Measurements from ENCODE around the gene USP14. TPM values are rescaled to one million over a fixed set of nuclear protein-coding genes. Genes with fewer than 3 reads are reported as not detected.

The USP14 gene
- polyA plus RNA-seq, 2 of the 4 experiments (the other 2 are of a cell fraction): 50.6 to 83.9 TPM

GRCh38 chr18:228586-228985, 70.2 kb downstream of the USP14 start (continued):
- TF ChIP-seq HES2 (IDR thresholded peaks at IDR 0.05): no peak

- Histone ChIP-seq H3K4me3 (no peak overlapping the region), H3K4me1 (no peaks in the 10 kb centered on the region), H3K27ac (no peak overlapping the region), H3K4me2 (no peak overlapping the region), H3K9me3 (no peaks in the 10 kb centered on the region)
- CTCF ChIA-PET: interaction anchor here (1.4 kb wide), 1 partner anchor 19 kb away, joined by 3 read pairs; no protein-coding TSS in a partner anchor
- POLR2A ChIA-PET: no interaction called here
- WGBS (ENCODE audit: missing lambda C conversion rate): 97% methylated on average over 1 of the region's 1 CpG
- FAIRE-seq: no peak
- DNase-seq (ENCODE audit: low read depth in 1 of 2, low spot score in 1 of 2): no peak
- TF ChIP-seq CHD4 (IDR thresholded peaks at IDR 0.05; ENCODE audit: borderline replicate concordance): no peak
- no peak for TF ChIP-seq RNF2 (IDR thresholded peaks at IDR 0.05; ENCODE audit: borderline replicate concordance, low read depth)
- no peak for TF ChIP-seq RCOR1 (IDR thresholded peaks at IDR 0.05; ENCODE audit: low read depth, low read length)
- no peak for TF ChIP-seq EHMT2 (IDR thresholded peaks at IDR 0.05; ENCODE audit: low read depth)
- no peak for TF ChIP-seq CBX8 (IDR thresholded peaks at IDR 0.05)
- TF ChIP-seq HOXB5 (CRISPR knock-in tag; IDR thresholded peaks at IDR 0.05): no peak
- no peak for TF ChIP-seq MAFK (IDR thresholded peaks at IDR 0.05; ENCODE audit: partially characterized antibody)
- no peak for TF ChIP-seq POLR2AphosphoS2 (conservative IDR thresholded peaks at IDR 0.05; ENCODE audit: low read length)
- TF ChIP-seq CHD2 (IDR thresholded peaks at IDR 0.05; ENCODE audit: low read length, partially characterized antibody): no peak
- no peak for TF ChIP-seq CBX2 (IDR thresholded peaks at IDR 0.05; ENCODE audit: borderline replicate concordance, low read depth)
- no peak for TF ChIP-seq EP300 (IDR thresholded peaks at IDR 0.05)
- no peak for TF ChIP-seq HMGXB4 (CRISPR knock-in tag; IDR thresholded peaks at IDR 0.05; ENCODE audit: borderline replicate concordance)
- TF ChIP-seq JUN (IDR thresholded peaks at IDR 0.05): no peak
- no peak for TF ChIP-seq CEBPB (IDR thresholded peaks at IDR 0.05)
- TF ChIP-seq ZSCAN20 (CRISPR knock-in tag; IDR thresholded peaks at IDR 0.05): no peak
- no peak for TF ChIP-seq RFX5 (IDR thresholded peaks at IDR 0.05)
- ATAC-seq: no peak
Measured at GRCh38 chr18:231563-231962, 73.2 kb downstream of the USP14 start.

- ATAC-seq: no peak
- no peak overlapping the region for H3K27ac ChIP-seq
- no peak overlapping the region for H3K4me2 ChIP-seq
- H3K9me3 ChIP-seq: no peaks in the 10 kb centered on the region
- no peaks in the 10 kb centered on the region for H3K4me1 ChIP-seq
- TF ChIP-seq EP300 (IDR thresholded peaks at IDR 0.05) (no peak), HES2 (IDR thresholded peaks at IDR 0.05) (no peak), MAFK (IDR thresholded peaks at IDR 0.05; ENCODE audit: partially characterized antibody) (no peak), MAZ (IDR thresholded peaks at IDR 0.05; ENCODE audit: borderline replicate concordance, low read depth, low read length) (no peak), NPAS2 (CRISPR knock-in tag; IDR thresholded peaks at IDR 0.05; ENCODE audit: borderline replicate concordance) (no peak), ZFP36 (IDR thresholded peaks at IDR 0.05; ENCODE audit: borderline replicate concordance, partially characterized antibody) (no peak), SREBF2 (IDR thresholded peaks at IDR 0.05) (no peak), KDM1A (IDR thresholded peaks at IDR 0.05; ENCODE audit: low read depth) (no peak), RFX5 (IDR thresholded peaks at IDR 0.05) (no peak), EHF (CRISPR knock-in tag; IDR thresholded peaks at IDR 0.05) (no peak), ESRRA (IDR thresholded peaks at IDR 0.05; ENCODE audit: borderline replicate concordance, low read length) (no peak)
- no peak for DNase-seq (ENCODE audit: low read depth in 1 of 2, low spot score in 1 of 2)
- no peak for FAIRE-seq
- 93% methylated on average over 1 of the region's 1 CpG for WGBS (ENCODE audit: missing lambda C conversion rate)
- POLR2A ChIA-PET: no interaction called here
- CTCF ChIA-PET: no interaction called here
- no peak overlapping the region for H3K4me3 ChIP-seq
Measured at GRCh38 chr18:240175-240574, 81.8 kb downstream of the USP14 start.
